Adipocyte (in vitro differentiated cells): Measurements from ENCODE around the gene ST6GALNAC6.

ENCODE experiments used
- DNase-seq: peaks from one replicate; pipeline ENCODE4 v3.0.0-alpha.2; 2015; ENCODE audit warnings: low read depth
- H3K27me3 ChIP-seq: replicated peaks from 2 replicates; pipeline ENCODE4 v1.7.0; 2013; ENCODE audit warnings: mild to moderate bottlenecking, low read length, moderate library complexity; ENCODE audit not compliant: control insufficient read depth, insufficient read depth
- H3K36me3 ChIP-seq: 2 replicates; pipeline ENCODE4 v1.7.0; 2013; ENCODE audit warnings: low read length, mild to moderate bottlenecking, moderate library complexity; ENCODE audit not compliant: control insufficient read depth, insufficient read depth, severe bottlenecking
- H3K4me1 ChIP-seq: 2 replicates; pipeline ENCODE4 v1.7.0; 2013; ENCODE audit warnings: mild to moderate bottlenecking, low read length, moderate library complexity; ENCODE audit not compliant: control insufficient read depth, insufficient read depth
- H3K4me3 ChIP-seq: 2 replicates; pipeline ENCODE4 v1.7.0; 2013; ENCODE audit warnings: mild to moderate bottlenecking, low read length, moderate library complexity
- H3K9ac ChIP-seq: 2 replicates; pipeline ENCODE4 v1.7.0; 2013; ENCODE audit warnings: mild to moderate bottlenecking, low read length, moderate library complexity
- H3K9me3 ChIP-seq: 2 replicates; pipeline ENCODE4 v1.7.0; 2013; ENCODE audit warnings: mild to moderate bottlenecking, low read length, moderate library complexity; ENCODE audit not compliant: control insufficient read depth

ST6GALNAC6 gene

GRCh38 chr9:127867356-127868277 is 31.8 kb downstream of the ST6GALNAC6 start:
- DNase-seq = no peak
- H3K27me3 ChIP-seq = no peaks in the 10 kb centered on the region
- H3K36me3 ChIP-seq = peaks cover 52% of the 10 kb centered on the region
- no peak overlapping the region for H3K4me3 ChIP-seq
- peaks cover 3% of the 10 kb centered on the region for H3K4me1 ChIP-seq
- H3K9me3 ChIP-seq = no peaks in the 10 kb centered on the region
- H3K9ac ChIP-seq = no peak overlapping the region

DNA sequence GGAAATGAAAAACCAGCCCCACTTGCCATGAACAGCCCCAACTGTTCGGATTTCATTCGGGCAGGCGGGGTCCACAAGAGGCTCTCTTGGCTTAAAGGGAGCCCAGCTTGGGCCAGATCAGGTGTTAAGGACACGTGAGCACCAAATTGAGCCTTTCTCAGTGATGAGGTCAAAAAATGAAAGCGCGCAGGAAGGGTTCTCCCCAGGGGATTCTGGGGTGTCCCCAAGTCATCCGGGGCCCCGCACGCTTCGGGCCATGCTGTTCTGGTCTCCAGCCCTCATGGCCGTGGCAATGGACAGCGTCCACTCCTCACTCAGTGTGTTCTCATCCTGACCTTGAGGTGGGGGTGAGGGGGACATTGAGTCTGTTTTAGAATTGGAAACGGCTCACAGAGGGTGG is 32.9 kb downstream of the ST6GALNAC6 start:
- H3K36me3 ChIP-seq = peaks cover 42% of the 10 kb centered on the region
- DNase-seq = no peak
- H3K4me1 ChIP-seq = peaks cover 3% of the 10 kb centered on the region
- no peak overlapping the region for H3K4me3 ChIP-seq
- H3K27me3 ChIP-seq = no peaks in the 10 kb centered on the region
- H3K9me3 ChIP-seq = no peaks in the 10 kb centered on the region
- no peak overlapping the region for H3K9ac ChIP-seq

DNA sequence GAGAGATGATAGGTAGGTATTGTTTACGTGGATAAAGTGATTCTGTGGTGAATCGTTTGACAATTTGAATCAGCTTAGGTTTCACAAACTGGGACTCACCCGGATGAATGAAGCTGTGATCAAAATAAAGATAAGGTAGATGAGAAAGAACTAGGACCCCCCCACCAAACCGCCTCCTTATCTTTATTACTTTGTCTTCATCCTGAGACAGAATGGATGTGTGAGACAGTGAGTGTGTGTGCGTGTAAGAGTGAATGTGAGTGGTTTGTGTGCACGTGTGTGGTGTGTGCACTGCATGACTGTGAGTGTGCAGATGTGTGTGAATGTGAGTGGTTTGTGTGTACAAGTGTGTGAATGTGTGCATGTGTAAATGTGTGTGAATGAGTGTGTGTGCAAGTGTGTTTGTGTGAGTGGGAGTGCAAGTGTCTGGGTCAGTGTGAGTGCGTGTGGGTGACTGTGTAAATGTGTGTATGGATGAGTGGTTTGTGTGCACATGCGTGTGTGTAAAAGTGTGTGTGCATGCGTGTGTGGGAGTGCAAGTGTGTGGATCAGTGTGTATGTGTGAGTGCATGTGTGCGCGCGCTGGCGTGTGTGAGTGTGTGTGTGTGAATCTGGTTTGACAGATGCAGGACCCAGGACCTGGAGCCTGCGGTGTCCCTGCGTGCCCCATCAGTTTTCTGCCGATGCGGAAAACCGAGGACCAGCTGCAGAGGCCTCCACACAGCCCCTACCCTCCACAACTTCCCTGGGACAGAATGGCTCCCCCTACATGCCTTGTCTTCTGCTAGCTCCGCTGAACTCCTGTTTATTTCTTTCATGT is 33.5 kb downstream of the ST6GALNAC6 start:
- DNase-seq = no peak
- Histone ChIP-seq H3K36me3 (peaks cover 35% of the 10 kb centered on the region), H3K27me3 (no peaks in the 10 kb centered on the region), H3K9ac (no peak overlapping the region), H3K4me3 (no peak overlapping the region), H3K9me3 (no peaks in the 10 kb centered on the region), H3K4me1 (peaks cover 3% of the 10 kb centered on the region)

DNA sequence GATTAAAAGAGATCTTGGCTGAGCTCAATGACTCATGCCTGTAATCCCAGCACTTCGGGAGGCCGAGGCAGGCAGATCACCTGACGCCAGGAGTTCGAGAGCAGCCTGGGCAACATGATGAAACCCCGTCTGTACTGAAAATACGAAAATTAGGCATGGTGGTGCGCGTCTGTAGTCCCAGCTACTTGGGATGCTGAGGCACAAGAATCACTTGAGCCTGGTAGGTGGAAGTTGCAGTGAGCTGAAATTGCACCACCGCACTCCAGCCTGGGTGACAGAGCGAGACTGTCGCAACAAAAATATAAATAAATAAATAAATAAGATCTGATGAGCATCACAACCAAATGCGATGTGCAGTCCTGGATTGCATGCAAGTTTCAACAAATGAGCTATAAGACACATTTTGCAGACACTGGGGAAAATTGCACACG is 36.2 kb downstream of the ST6GALNAC6 start:
- no peaks in the 10 kb centered on the region for H3K9me3 ChIP-seq
- peaks cover 10% of the 10 kb centered on the region for H3K4me1 ChIP-seq
- DNase-seq = no peak
- no peaks in the 10 kb centered on the region for H3K27me3 ChIP-seq
- peaks cover 14% of the 10 kb centered on the region for H3K36me3 ChIP-seq
- H3K9ac ChIP-seq = no peak overlapping the region
- H3K4me3 ChIP-seq = no peak overlapping the region

- DNase-seq = no peak
- peaks cover 6% of the 10 kb centered on the region for H3K36me3 ChIP-seq
- no peak overlapping the region for H3K9ac ChIP-seq
- no peaks in the 10 kb centered on the region for H3K9me3 ChIP-seq
- H3K4me3 ChIP-seq = no peak overlapping the region
- peaks cover 18% of the 10 kb centered on the region for H3K4me1 ChIP-seq
- H3K27me3 ChIP-seq = no peaks in the 10 kb centered on the region
Observed at GRCh38 chr9:127862075-127863011, 37.1 kb downstream of the ST6GALNAC6 start.

DNA sequence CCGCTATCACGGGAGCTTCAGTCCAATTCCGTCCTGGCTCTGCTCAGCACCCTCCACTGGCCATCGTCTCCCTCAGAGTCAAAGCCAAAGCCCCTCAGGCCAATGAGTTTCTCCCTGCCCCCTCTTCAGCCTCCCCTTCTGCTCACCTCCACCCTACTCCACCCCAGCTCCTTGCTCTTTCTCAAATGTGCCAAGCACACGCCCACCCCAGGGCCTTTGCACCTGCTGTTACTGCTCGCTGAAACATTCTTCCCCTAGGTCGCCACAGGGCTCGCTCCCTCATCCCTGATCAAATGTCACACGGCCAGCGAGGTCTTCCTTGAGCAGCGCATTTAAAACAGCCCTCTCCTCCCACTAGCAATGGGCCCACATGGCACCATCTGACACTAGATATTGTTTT is 38.6 kb downstream of the ST6GALNAC6 start:
- Histone ChIP-seq H3K9me3 (no peaks in the 10 kb centered on the region), H3K27me3 (no peaks in the 10 kb centered on the region), H3K36me3 (peaks cover 1% of the 10 kb centered on the region), H3K4me3 (no peak overlapping the region), H3K9ac (no peak overlapping the region), H3K4me1 (peaks cover 18% of the 10 kb centered on the region)
- no peak for DNase-seq

DNA sequence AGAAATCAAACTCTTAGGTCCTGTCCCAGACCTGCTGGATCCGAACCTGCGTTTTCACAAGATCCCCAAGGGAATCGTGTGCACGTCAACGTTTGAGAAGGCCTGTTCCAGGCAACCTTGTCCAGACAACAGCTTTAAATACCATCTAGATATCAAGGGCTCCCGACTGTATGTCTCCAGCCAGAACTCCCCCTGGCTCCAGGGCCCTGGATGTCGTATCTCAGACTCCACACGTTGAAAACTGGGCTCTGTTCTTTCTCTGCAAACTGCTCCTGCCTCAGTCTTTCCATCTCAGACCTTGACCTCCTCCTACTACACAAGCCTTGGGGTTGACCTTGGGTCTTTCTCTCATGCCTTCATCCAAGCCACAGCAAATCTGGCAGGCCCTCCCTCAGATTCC is 39.1 kb downstream of the ST6GALNAC6 start:
- H3K27me3 ChIP-seq = no peaks in the 10 kb centered on the region
- peaks cover 18% of the 10 kb centered on the region for H3K4me1 ChIP-seq
- DNase-seq = no peak
- no peaks in the 10 kb centered on the region for H3K36me3 ChIP-seq
- no peak overlapping the region for H3K9ac ChIP-seq
- no peaks in the 10 kb centered on the region for H3K9me3 ChIP-seq
- no peak overlapping the region for H3K4me3 ChIP-seq

DNA sequence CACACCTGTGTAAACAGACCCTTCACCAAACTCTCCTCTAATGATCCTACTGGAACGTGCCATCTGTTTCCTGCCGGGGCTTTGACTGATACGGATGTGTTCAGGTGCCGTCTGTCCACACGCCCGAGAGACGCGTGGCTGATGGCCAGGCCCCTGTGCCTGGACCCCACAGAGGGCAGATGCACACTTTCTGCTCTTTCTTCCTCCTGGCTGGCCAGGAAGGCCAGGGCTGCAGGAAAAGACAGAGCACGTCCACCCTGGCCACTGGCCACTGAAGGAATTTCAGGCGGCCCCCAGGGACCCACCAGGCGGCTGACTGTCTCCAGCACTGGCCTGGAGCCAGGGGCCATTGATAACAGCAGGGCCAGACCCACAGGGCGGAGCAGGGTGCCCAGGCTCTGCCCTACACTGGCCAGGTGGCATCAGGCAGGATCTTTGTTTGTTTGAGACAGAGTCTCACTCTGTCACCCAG is 41.3 kb downstream of the ST6GALNAC6 start:
- no peaks in the 10 kb centered on the region for H3K27me3 ChIP-seq

GRCh38 chr9:127857278-127857677 is 42.1 kb downstream of the ST6GALNAC6 start:
- DNase-seq = no peak
- Histone ChIP-seq H3K4me1 (peaks cover 33% of the 10 kb centered on the region), H3K9ac (peak overlapping the region; percentile 47), H3K27me3 (no peaks in the 10 kb centered on the region), H3K36me3 (peaks cover 3% of the 10 kb centered on the region), H3K9me3 (no peaks in the 10 kb centered on the region), H3K4me3 (no peak overlapping the region)

More for the DNA sequence above, 41.3 kb downstream of the ST6GALNAC6 start:
- H3K9ac ChIP-seq = peak overlapping the region; percentile 47
- H3K36me3 ChIP-seq = no peaks in the 10 kb centered on the region
- no peak for DNase-seq
- H3K4me3 ChIP-seq = no peak overlapping the region
- H3K4me1 ChIP-seq = peaks cover 25% of the 10 kb centered on the region
- no peaks in the 10 kb centered on the region for H3K9me3 ChIP-seq

DNA sequence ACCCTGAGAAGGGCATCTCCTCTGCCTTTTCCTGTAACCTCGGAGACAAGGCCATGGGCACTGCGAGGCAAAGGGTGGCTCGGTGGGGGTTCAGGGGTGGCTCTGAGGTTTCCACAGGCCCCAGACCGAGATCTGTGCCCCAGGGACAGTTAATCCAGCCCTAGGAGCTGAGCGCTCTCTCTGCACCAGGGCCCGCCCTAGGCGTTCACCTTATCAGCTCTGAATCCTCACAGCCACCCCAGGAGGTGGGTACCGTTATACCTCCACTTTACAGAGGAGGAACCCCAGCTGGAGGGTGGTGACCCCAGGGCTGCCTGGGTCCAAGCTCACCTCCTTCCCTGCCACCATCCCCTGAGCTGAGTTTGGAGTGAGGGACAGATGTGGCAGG is 42.7 kb downstream of the ST6GALNAC6 start:
- no peak for DNase-seq
- no peak overlapping the region for H3K9ac ChIP-seq
- H3K36me3 ChIP-seq = peaks cover 8% of the 10 kb centered on the region
- H3K27me3 ChIP-seq = no peaks in the 10 kb centered on the region
- H3K4me3 ChIP-seq = no peak overlapping the region
- peaks cover 39% of the 10 kb centered on the region for H3K4me1 ChIP-seq
- no peaks in the 10 kb centered on the region for H3K9me3 ChIP-seq
